WTC11 (cell line): ENCODE measurements around the gene NOTO. TPM values are rescaled to one million over a fixed set of nuclear protein-coding genes. Genes with fewer than 3 reads are reported as not detected.

Experiments used
- ATF2 ChIP-seq: sonication (generic); formaldehyde crosslinking; IDR thresholded peaks from 2 replicates; pipeline ENCODE4 v1.8.1; 2022; ENCODE audit warnings: low read depth, missing genetic modification reagents, borderline replicate concordance
- CREM ChIP-seq: sonication (generic); formaldehyde crosslinking; IDR thresholded peaks from 2 replicates; pipeline ENCODE4 v1.8.1; 2022; ENCODE audit warnings: mild to moderate bottlenecking, missing genetic modification reagents, moderate library complexity
- E2F5 ChIP-seq: sonication (generic); formaldehyde crosslinking; IDR thresholded peaks from 2 replicates; pipeline ENCODE4 v1.8.1; 2022; ENCODE audit warnings: mild to moderate bottlenecking, moderate library complexity, missing genetic modification reagents
- EMX1 ChIP-seq: fragments of 250-450 bp; sonication (Bioruptor Pico); IDR thresholded peaks from 2 replicates; pipeline ENCODE4 v1.8.0; 2021; ENCODE audit warnings: mild to moderate bottlenecking
- ERG ChIP-seq: fragments of 250-450 bp; sonication (Bioruptor Pico); IDR thresholded peaks from 2 replicates; pipeline ENCODE4 v1.8.0; 2021; ENCODE audit warnings: mild to moderate bottlenecking
- ESRRA ChIP-seq: sonication (generic); formaldehyde crosslinking; IDR thresholded peaks from 2 replicates; pipeline ENCODE4 v1.8.1; 2022; ENCODE audit warnings: mild to moderate bottlenecking, missing genetic modification reagents, borderline replicate concordance
- GABPB1 ChIP-seq: sonication (generic); formaldehyde crosslinking; IDR thresholded peaks from 2 replicates; pipeline ENCODE4 v1.8.1; 2023; ENCODE audit warnings: mild to moderate bottlenecking, missing genetic modification reagents
- JAZF1 ChIP-seq: fragments of 250-450 bp; sonication (Bioruptor Pico); IDR thresholded peaks from 2 replicates; pipeline ENCODE4 v1.9.0; 2021; ENCODE audit warnings: moderate library complexity, mild to moderate bottlenecking, inconsistent platforms
- KAT7 ChIP-seq: sonication (generic); formaldehyde crosslinking; IDR thresholded peaks from 2 replicates; pipeline ENCODE4 v1.8.1; 2023; ENCODE audit warnings: missing genetic modification reagents, mild to moderate bottlenecking, borderline replicate concordance
- NFE2L1 ChIP-seq: sonication (generic); formaldehyde crosslinking; IDR thresholded peaks from 2 replicates; pipeline ENCODE4 v1.8.1; 2023; ENCODE audit warnings: missing genetic modification reagents
- NR3C1 ChIP-seq: sonication (generic); formaldehyde crosslinking; conservative IDR thresholded peaks from 2 replicates; pipeline ENCODE4 v1.8.1; 2023; ENCODE audit warnings: low read depth, mild to moderate bottlenecking, missing genetic modification reagents
- ZNF396 ChIP-seq: fragments of 250-450 bp; sonication (Bioruptor Pico); IDR thresholded peaks from 2 replicates; pipeline ENCODE4 v1.8.0; 2021; ENCODE audit warnings: mild to moderate bottlenecking, moderate library complexity, borderline replicate concordance
- ZSCAN18 ChIP-seq: fragments of 250-450 bp; sonication (Bioruptor Pico); IDR thresholded peaks from 2 replicates; pipeline ENCODE4 v2.1.2; 2022; ENCODE audit warnings: mild to moderate bottlenecking, moderate library complexity
- total RNA-seq: library from RNA; stranded (reverse); gene quantifications from 3 replicates; pipeline ENCODE4 v1.2.3, GENCODE V29; 2021
- TF ChIP-seq, protein P1 (sequence below): fragments of 250-450 bp; sonication (Bioruptor Pico); conservative IDR thresholded peaks from 2 replicates; pipeline ENCODE4 v1.9.0; 2021; ENCODE audit warnings: mild to moderate bottlenecking
- TF ChIP-seq, protein P2 (sequence below): fragments of 250-450 bp; sonication (Bioruptor Pico); IDR thresholded peaks from 2 replicates; pipeline ENCODE4 v1.9.0; 2021; ENCODE audit warnings: mild to moderate bottlenecking
- TF ChIP-seq, protein P3 (sequence below): sonication (generic); formaldehyde crosslinking; conservative IDR thresholded peaks from 2 replicates; pipeline ENCODE4 v1.8.1; 2023; ENCODE audit warnings: mild to moderate bottlenecking, low read depth, missing genetic modification reagents, moderate library complexity
- TF ChIP-seq, protein P4 (sequence below): sonication (generic); formaldehyde crosslinking; conservative IDR thresholded peaks from 2 replicates; pipeline ENCODE4 v1.8.1; 2022; ENCODE audit warnings: mild to moderate bottlenecking, missing genetic modification reagents
- TF ChIP-seq, protein P5 (sequence below): sonication (generic); formaldehyde crosslinking; IDR thresholded peaks from 2 replicates; pipeline ENCODE4 v1.8.1; 2023; ENCODE audit warnings: mild to moderate bottlenecking, moderate library complexity, missing genetic modification reagents
- TF ChIP-seq, protein P6 (sequence below): fragments of 250-450 bp; sonication (Bioruptor Pico); IDR thresholded peaks from 2 replicates; pipeline ENCODE4 v1.9.0; 2021; ENCODE audit warnings: mild to moderate bottlenecking

NOTO gene
- total RNA-seq, 1 experiment from 2014 or later: 0.15 TPM

DNA sequence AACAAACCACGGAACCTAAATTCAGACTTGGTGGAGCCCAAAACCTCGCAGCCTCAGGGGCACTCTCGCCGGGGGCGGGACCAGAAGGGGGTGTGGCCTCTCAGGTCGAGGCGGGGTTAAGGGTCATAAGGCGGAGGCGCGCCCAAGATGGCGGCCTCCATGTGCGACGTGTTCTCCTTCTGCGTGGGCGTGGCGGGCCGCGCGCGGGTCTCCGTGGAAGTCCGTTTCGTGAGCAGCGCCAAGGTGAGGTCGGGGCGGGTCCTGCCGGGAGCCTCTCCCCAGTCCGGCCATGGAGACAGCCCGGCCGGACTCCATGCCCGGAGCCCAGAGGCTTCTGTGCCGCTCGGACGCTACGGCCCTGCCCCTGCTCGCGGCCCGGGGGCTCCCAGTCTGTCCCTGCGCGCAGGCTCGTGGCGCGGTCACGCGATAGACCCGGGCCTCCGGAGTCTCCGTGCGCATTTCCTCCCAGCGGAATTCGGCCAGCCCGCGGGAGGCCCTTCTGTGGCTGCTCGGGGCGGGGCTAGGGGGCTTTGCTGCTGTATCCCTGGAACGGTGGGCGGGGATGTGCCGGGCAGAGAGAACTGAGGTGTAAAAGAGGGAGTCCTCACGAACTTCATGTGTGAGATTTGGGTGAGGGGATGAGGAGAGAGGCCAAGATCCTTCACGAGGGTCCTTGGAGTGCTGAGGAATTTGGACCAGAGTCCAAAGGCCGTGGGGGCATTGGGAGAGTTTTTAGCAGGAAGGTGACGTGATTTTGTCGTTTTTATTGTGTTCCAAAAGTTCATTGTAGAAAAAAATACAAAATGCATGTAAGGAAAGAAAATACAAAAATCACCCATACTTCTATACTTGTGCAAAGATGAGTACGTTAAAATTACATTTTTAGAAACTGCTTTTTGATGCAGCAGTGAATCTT is 12.0 kb downstream of the NOTO start, which contains the start of gene SMYD5 (continued):
- TF ChIP-seq, protein P1, sequence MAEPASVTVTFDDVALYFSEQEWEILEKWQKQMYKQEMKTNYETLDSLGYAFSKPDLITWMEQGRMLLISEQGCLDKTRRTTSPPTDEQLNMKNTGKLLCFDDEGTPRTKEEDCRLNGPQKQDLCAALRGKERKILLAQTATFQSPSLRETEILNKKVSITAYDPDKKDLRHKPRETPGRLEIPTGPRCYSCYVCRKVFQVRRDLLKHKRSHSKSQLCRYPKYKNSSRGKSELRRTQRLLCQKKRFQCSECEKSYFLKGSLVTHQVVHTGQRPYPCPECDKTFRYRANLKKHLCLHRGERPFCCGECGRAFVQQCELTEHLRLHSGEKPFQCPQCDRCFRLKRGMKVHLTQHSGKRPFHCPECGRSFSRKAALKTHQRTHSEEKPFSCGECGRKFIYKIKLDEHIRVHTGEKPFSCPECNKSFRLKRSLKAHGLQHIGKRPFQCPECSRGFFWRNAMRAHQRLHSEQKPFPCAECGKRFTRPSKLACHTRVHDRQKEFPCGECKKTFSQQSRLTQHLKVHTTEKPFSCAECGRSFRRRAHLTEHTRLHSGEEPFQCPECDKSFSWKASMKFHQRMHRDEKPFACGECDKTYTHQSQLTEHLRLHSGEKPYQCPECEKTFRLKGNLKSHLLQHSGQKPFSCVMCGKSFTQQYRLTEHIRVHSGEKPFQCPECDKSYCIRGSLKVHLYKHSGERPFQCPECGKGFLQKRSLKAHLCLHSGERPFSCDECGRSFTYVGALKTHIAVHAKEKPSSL (CRISPR knock-in tag): no peak
- TF ChIP-seq KAT7 (CRISPR knock-in tag): no peak
- TF ChIP-seq JAZF1 (CRISPR knock-in tag): no peak
- TF ChIP-seq, protein P2, sequence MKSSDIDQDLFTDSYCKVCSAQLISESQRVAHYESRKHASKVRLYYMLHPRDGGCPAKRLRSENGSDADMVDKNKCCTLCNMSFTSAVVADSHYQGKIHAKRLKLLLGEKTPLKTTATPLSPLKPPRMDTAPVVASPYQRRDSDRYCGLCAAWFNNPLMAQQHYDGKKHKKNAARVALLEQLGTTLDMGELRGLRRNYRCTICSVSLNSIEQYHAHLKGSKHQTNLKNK (CRISPR knock-in tag): no peak
- TF ChIP-seq ZSCAN18 (CRISPR knock-in tag): no peak
- 0 out of 2 replicates have a peak, but pooled peaks have one; percentile 68 for TF ChIP-seq ERG (CRISPR knock-in tag)
- TF ChIP-seq, protein P3, sequence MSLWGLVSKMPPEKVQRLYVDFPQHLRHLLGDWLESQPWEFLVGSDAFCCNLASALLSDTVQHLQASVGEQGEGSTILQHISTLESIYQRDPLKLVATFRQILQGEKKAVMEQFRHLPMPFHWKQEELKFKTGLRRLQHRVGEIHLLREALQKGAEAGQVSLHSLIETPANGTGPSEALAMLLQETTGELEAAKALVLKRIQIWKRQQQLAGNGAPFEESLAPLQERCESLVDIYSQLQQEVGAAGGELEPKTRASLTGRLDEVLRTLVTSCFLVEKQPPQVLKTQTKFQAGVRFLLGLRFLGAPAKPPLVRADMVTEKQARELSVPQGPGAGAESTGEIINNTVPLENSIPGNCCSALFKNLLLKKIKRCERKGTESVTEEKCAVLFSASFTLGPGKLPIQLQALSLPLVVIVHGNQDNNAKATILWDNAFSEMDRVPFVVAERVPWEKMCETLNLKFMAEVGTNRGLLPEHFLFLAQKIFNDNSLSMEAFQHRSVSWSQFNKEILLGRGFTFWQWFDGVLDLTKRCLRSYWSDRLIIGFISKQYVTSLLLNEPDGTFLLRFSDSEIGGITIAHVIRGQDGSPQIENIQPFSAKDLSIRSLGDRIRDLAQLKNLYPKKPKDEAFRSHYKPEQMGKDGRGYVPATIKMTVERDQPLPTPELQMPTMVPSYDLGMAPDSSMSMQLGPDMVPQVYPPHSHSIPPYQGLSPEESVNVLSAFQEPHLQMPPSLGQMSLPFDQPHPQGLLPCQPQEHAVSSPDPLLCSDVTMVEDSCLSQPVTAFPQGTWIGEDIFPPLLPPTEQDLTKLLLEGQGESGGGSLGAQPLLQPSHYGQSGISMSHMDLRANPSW (CRISPR knock-in tag): peak; percentile 77; the same call in 1 of the 2 replicates
- TF ChIP-seq EMX1 (CRISPR knock-in tag): 0 out of 2 replicates have a peak, but pooled peaks have one; percentile 61
- TF ChIP-seq, protein P4, sequence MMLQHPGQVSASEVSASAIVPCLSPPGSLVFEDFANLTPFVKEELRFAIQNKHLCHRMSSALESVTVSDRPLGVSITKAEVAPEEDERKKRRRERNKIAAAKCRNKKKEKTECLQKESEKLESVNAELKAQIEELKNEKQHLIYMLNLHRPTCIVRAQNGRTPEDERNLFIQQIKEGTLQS (CRISPR knock-in tag): no peak
- peak; percentile 44; the same call in 1 of the 2 replicates for TF ChIP-seq ESRRA
- TF ChIP-seq NFE2L1 (CRISPR knock-in tag): no peak
- peak; percentile 74; the same call in 1 of the 2 replicates for TF ChIP-seq E2F5 (CRISPR knock-in tag)
- TF ChIP-seq NR3C1 (CRISPR knock-in tag): no peak
- no peak for TF ChIP-seq CREM (CRISPR knock-in tag)
- TF ChIP-seq ZNF396 (CRISPR knock-in tag): no peak
- peak; percentile 28; the same call in 1 of the 2 replicates for TF ChIP-seq GABPB1
- TF ChIP-seq, protein P5, sequence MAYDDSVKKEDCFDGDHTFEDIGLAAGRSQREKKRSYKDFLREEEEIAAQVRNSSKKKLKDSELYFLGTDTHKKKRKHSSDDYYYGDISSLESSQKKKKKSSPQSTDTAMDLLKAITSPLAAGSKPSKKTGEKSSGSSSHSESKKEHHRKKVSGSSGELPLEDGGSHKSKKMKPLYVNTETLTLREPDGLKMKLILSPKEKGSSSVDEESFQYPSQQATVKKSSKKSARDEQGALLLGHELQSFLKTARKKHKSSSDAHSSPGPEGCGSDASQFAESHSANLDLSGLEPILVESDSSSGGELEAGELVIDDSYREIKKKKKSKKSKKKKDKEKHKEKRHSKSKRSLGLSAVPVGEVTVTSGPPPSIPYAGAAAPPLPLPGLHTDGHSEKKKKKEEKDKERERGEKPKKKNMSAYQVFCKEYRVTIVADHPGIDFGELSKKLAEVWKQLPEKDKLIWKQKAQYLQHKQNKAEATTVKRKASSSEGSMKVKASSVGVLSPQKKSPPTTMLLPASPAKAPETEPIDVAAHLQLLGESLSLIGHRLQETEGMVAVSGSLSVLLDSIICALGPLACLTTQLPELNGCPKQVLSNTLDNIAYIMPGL (CRISPR knock-in tag): peak; percentile 89
- TF ChIP-seq ATF2 (CRISPR knock-in tag): no peak
- TF ChIP-seq, protein P6, sequence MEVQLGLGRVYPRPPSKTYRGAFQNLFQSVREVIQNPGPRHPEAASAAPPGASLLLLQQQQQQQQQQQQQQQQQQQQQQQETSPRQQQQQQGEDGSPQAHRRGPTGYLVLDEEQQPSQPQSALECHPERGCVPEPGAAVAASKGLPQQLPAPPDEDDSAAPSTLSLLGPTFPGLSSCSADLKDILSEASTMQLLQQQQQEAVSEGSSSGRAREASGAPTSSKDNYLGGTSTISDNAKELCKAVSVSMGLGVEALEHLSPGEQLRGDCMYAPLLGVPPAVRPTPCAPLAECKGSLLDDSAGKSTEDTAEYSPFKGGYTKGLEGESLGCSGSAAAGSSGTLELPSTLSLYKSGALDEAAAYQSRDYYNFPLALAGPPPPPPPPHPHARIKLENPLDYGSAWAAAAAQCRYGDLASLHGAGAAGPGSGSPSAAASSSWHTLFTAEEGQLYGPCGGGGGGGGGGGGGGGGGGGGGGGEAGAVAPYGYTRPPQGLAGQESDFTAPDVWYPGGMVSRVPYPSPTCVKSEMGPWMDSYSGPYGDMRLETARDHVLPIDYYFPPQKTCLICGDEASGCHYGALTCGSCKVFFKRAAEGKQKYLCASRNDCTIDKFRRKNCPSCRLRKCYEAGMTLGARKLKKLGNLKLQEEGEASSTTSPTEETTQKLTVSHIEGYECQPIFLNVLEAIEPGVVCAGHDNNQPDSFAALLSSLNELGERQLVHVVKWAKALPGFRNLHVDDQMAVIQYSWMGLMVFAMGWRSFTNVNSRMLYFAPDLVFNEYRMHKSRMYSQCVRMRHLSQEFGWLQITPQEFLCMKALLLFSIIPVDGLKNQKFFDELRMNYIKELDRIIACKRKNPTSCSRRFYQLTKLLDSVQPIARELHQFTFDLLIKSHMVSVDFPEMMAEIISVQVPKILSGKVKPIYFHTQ (CRISPR knock-in tag): no peak
